Suppressor macrophage (primary cell): Measurements from ENCODE around the gene TPM1.
"Not testable (repeated sequence)": the region's sequence is repeated elsewhere in the genome, so short reads cannot be mapped to it uniquely, and the experiment has no call there.

Source experiments
- DNase-seq, 4 experiments: peaks; one replicate each; pipeline ENCODE4 v3.0.0-alpha.2; 2020 to 2022
- total RNA-seq, 17 experiments: gene quantifications; one replicate each; lab custom pipeline; 2026; ENCODE audit warnings: mixed read lengths in 6 of 17, inconsistent platforms in 3 of 17; lab: John Stamatoyannopoulos, UW

Gene TPM1
- total RNA-seq = 8.1 to 26.6 (median 16.7) reads per million in 17 experiments

DNA sequence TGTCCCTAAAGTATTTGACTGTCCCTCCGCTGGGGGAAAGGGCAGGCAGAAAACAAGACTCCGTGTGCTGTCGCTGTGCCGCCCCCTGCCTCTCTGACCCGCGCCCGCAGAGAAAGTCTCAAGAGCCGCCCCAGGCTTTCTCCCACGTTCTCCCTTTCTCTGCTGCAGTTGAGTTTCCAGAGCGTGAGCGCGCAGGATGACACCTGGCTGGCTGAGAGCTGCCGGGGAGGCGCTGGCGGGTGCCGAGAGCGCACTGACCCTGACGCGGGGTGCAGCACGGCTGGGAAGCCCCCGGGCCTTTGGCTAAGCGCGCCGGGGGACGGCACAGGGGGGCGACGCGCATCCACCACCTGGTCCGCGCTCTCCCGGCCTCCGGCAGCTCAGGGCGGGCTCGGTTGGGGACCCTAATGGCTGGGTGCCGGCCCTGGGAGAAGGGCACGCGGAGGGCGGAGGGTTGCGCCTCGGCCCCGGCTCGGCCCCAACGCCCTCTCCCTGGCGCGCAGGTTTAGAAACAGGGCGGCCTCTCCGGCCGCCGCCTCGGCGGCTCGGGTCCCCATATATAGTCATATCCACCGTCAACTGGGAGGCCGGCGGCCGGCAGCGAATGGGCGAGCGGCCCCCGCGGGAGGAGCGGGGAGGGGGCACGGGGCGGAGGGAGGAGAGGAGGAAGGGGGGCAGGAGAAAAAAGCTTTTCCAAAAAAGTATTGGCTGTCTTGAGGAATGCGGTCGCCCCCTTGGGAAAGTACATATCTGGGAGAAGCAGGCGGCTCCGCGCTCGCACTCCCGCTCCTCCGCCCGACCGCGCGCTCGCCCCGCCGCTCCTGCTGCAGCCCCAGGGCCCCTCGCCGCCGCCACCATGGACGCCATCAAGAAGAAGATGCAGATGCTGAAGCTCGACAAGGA lies at the start of gene TPM1:
Gene TPM1 (plus strand): TSS at position 774 of the 903 bp plus-strand sequence. CDS start 83 bp downstream, at position 857.
- peak in 2 of 4 experiments; percentile 13 to 34 for DNase-seq

DNA sequence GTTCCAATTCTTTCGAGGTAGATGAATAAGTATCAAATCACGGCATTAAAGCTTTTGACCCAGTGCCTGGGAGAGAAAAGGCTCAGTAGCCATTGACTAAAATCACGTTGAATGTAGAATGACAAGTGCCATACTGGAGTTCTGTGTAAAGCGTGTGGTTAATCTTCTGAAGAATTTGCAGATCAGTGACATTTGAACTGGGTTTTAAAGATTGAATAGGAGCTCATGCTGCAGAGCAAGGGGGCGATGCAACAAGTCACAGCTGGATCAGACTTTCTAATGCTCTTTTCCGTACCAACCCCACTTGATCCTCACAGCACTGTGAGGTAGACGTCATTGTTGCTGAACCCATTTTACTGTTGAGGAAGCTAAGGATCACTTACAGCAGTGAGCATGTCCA lies 49.5 kb upstream of the TPM1 start:
- no peak for DNase-seq

DNA sequence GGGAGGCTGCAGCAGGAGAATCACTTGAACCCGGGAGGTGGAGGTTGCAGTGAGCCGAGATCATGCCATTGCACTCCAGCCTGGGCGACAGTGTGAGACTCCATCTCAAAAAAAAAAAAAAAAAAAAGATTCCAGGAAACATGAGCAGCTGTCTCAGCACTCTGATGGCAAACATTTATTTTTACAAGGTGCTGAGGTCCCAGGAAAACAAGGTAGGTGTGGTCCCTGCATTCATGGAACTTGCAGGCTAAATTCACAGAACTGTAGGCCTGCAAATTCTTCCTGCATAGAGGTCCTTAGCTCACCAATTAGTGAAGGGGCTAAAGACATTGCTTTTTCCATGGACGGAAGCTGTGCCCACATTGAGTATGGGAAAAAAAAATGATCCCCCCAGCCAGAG lies 48.9 kb upstream of the TPM1 start:
- not testable (repeated sequence) for DNase-seq

DNA sequence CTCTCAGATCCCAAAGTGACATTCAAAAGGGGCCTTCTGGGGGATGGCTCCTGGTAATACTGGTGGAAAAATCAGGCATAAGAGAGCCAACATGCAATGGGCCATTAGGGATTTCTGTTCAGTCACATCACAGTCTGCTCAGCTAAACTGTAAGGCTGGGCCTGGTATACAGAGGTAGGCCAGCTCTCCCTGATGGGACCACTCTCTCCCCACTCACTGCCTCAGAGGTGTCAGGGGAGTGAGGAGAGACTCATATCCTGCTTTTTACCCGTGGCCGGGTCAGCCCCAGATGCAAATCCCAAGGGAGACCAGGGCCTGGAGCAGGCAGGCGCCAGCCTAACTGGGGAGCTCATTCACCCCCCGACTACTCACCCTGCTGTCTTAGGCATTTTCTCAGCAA lies 48.1 kb upstream of the TPM1 start:
- no peak for DNase-seq

DNA sequence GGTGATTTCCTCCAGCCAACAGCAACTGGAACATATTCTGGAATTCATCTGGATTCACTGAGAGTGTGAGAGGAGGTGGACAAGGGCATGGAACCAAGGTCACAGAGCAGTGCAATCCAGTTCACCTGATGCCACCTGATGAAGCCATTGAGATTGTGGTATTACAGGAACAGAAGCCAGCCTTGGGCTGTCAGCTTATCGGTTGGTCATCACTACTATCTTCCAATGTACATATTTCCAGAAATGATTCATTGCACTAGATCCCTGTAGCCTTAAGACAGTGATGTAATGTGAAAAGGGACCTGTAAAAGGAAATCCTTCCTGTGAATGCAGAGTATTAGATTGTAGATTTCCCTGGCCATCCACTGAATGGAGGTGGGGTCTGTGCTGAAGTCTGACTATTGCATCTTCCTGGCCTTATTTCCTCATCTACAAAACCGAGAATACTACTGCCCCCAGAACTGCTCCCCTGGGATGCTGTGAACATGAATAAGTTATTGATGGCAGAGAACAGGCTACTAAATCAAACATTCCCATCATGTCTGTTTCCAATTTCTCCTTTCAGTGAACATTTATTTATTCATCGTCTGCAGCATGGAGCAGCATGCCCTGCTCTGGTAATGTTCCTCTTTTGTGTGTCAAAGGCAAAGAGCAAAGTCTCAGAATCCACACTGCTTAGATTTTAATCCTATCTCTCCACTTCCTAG lies 47.4 kb upstream of the TPM1 start:
- DNase-seq = no peak

DNA sequence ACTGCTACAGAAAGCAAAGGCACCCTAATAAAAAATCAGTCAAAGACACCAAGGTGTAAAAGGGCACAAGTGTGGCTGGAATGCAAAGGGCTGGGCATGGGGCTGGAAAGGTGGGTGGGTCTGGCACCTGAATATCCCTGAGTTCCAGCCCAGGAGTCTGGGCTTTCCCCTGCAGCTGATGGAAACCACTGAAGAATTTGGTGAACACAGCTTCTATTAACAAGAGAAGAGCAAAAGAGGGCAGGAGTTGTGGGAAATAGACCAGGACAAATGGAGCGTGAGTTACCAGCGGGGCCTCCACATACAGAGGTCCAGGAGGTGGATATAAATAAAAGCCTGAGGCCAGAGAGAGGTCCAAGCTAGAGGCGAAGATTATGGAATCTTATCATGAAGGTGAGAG lies 45.1 kb upstream of the TPM1 start:
- no peak for DNase-seq

DNA sequence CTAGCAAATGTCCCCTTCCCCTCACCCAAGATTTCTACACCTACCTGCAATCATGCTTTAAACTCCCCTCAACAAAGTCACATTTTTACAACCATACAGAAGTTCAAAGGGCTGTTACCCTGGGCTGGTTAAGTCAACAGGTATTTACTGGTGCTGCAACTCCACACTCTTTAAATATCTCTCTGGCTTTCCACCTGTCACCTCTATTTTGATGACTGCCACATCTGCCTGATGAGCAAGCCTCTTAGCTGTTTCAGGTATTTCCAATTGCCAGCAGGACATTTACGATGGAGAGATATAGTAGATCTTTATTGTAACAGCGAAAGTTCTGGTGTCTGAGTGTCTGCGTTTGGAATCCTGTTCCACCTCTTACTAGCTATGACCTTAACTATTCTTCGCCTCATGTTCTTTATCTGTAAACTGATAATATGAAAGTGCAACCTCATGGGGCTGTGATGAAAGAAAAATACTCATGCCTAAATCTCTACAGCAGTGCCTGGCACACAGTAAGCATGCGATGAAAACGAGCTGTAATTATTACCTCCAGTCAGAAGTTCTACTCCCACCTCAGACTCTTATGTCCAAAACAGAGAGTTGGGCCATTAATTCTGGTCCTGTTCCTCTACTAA lies 44.2 kb upstream of the TPM1 start:
- DNase-seq = no peak

DNA sequence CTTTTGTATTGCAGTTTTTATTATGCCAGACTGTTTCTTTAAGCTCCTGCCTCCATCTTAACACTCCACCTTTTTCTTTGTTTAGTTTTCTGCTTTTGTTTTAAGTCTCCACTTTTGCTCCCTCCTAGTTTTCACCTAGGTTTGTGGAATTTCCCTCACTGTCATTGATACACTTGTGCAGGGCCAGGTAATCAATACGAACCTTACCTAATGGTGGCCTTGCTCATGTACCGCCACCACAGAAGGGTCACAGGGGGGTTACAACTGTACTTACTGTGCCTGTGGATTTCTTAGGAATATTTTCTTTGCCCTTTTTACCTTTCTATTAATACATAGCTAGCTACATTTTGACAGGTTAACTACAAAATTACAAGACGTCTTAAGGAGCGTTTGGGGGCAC lies 43.4 kb upstream of the TPM1 start:
- DNase-seq = no peak

DNA sequence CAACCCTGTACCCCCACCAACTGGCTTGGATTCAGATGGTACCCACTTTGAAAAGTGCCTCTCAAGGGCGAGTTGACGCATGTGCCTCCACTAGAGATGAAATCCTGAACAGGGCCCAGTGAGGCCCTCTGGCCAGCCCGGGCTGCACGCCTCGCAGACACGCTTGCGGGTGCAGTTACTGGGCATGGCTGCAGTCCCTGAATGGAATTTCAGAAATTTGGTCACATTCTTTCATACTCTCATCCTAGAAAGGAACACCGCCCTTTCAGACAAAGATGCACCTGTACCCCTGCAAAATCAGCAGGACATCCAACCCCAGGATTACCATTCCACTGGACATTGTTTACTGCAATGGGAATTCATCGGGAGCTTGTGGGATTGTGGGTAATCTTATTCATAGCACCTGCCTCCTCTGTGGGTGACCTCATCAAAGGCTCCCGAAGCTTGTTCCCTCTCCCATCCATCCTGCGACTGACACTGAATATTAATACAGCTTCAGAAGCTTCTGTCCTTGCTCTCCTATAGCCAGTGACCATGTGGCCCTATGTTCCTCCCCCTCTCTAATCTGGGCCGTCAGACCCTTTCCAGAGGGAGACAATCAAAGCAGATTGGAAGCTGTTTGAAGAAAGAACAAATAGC lies 42.5 kb upstream of the TPM1 start:
- DNase-seq = no peak

DNA sequence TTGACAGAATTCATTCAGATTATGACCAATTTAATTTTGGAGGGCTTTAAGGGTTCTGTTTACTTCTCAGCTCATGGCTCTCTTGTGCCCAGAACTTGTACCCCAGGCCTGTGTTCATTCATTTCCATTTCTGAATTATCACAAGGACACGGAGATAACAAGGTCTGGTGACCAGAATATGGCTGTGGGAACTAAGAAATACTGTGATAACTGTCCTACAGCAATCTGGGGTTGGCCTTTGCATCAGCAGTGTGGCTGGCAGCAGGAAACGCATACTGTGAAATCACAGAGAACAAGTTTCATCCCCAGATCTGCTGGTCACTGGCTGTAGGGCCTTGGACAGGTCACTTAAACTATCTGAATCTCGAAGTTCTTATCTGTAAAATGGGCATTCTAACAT lies 41.8 kb upstream of the TPM1 start:
- no peak for DNase-seq

DNA sequence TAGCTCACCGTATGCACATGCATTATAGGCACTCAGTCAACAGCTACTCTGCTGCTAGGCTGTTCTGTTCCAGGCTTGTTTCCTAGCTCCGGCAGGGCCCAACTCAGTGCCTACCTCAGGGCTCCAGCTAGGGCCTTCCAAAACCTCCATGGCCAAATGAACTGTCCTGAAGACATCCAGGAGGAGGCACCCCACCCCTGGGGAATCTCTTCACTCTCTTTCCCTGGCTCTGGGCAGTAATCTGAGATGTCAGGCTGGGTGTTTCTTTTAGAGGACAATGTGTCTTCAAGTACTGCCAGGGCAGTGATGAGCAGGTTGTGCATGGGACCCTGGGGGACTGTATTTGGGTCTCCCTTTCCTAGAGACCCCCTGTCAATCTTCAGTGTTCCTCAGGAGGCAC lies 38.3 kb upstream of the TPM1 start:
- no peak for DNase-seq

DNA sequence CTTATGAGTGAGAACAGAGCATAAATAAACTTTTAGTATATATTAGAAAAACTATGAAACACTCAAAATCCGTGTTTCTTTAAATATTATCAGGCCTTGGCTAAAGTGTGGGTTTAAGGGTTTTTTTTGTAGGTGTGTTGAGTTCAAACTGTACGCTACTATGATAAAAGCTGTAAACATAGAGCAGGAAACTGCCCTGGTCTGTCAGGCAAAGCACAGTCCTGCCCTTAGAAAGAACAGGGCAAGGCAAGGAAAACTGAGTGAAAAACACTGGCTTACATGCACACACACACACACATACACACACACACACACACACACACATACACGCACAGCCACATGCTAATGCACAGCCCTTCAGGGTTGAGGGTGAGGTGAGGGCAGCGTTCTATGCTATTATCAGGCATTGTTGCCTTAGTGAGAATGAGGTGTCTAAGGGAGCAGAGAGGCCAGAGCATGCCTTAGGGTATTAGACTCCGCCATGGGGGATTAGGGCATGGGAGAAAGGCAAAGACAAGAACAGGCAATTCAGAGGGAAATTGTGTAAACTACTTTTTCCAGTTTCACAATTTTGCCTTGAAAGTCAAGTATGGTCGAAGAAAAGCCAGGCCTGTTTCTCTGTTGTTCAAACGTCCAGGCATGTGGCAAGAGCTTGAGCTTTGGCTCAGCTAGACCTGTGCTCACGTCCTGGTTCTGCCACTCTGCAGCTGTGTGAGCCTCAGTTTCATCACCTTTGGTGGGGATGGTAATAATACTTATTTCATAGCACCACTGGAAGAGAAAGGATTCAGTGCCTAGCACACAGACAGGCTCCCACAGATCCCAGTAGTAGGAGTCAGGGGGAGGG lies 36.3 kb upstream of the TPM1 start:
- no peak for DNase-seq

DNA sequence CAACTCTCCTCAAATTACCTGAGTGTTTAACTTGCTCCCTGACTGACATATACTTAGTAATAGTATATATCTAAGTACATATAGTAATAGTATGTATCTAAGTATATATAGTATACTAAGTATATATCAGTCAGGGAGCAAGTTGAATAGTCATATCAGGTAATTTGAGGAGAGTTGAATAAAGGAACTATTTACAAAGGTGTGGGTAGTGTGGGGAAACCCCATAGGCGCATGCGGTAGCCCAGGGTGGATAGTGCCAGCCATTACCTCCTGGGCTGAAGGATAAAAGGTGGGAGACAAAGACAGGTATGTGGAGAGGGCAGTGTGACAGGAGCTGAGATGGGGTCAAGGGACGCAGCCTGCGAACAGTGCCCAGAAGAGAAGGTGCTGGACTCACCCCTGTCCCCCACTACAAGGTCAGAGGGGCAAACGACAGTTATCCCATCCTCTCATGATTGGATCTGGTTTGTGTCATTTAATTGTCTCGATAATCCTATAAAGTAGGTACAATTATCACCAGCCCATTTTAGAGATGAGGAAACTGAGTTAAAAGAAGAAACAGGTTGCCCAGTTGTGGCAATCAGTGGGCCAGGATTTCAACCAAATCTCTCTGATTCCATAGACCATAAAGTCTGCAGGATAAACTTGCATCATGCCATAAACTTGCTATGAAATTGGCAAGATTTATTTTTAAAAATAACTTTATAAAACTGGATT lies 34.1 kb upstream of the TPM1 start:
- no peak for DNase-seq

DNA sequence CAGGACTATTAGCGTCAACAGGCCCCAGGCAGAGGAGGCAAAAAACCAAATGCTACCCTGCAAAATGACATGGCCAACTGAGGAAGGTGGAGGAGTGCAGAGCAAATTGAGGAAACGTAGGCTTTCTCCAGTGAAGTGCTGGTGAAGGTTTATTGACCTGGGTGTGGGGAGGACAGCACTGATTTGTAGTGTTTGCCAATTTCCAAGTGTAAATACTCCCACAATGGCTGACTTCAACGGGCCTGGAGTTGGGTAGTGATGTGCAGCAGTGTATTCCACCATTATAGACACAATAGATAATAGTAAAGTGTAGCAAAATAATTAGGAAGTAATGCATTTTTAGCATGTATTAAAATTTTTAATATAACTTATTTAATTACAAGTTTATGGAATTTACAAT lies 32.2 kb upstream of the TPM1 start:
- no peak for DNase-seq

DNA sequence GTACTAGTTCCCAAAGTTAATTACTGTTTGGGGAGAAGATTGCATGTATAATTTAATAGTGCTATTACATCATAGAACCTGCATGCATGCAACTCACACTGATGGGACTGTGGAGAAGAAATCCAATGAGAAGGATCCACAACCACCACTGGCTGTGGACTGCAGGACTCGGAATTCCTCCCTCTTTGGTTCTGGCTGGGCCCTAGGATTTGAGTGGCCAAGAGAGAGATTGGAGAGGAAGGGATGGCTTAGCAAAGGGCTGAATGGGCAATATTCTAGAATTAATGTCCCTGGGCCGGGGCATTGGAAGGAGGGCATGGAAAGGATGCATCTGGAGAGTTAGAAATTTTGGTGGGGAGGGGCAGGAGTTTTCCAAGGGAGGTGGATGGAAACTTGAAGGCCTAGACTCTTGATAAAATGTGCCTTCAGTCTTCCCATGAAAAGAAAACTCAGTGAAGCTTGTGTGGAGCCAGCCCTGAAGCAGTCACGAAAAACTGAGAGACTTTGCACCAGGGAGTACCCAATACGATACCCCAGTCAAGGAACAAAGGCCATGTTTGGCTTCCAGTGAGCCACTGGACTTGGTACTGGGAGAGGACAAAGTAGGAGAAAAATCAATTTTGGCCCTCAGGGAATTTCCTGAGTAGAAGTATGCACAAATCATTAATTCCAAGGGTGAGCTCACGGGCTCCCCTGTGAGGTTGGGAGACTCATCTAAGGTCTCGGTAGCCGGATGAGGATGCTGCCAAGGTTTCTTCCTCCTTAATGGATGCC lies 31.4 kb upstream of the TPM1 start:
- no peak for DNase-seq

DNA sequence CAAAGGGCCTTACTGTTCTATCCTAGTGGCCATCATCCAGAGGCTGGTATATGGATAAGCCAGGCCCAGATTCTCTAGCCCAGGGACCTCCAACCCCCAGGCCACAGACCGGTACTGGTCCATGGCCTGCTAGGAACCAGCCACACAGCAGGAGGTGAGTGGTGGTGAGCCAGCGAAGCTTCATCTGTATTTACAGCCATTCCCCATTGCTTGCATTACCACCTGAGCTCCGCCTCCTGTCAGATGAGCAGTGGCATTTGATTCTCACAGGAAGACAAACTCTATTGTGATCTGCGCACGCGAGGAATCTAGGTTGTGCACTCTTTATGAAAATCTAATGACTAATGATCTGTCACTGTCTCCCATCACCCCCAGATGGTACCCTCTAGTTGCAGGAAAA lies 30.1 kb upstream of the TPM1 start:
- DNase-seq = no peak

DNA sequence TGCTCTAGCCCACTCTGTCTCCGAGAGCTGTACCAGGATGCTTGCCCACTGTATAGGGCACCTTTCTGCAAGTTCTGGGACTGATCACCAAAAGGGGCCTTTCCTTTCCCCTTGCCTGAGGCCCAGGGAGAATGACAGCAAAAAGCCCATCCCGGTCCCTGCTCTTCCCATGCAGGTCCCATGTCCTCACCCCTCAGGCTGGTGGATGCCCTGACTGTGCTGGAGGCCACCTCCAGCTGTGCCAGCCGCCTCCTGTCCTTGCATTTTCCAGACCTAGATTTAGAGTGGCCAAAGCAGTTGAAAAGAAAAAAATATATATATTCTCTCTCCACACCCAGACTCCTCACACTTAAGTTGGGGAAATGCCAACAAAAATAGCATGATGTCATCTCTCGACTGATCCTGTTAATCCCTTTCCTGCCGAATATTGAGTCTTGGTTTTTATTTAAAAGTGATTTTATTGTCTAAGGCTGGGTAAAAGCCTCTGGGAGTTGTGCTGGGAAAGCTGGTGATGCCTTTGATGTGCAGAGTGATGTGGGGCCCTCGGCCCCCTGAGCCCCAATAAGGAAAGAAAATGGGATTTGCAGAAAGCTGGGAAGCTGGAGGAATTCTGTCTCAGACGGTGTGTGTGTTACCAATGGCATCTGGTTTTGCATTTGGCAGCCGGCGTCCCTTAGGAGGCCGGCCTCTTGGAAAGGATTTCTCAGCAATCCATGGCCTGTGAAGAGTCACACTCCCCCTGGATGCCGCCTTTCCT lies 29.3 kb upstream of the TPM1 start:
- DNase-seq = no peak

DNA sequence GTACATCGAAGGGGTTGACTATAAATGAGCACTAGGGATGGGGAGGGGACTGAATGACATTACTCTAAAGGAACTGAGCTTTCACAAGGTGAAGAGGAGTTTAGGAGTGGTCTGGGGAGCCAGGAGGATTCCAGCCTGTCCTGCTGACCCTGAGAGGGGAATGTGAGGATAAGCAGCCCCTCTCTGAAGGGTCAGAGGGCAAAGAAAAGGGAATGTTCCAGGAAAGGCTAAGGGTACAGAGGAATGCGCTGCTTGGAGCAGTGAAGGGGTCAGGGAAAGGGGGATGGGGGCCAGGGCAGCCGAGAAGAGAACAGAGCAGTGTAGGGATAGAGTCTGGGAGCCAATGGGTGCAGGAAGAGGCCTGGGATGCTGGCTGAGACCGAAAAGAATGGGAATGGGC lies 28.0 kb upstream of the TPM1 start:
- no peak for DNase-seq

DNA sequence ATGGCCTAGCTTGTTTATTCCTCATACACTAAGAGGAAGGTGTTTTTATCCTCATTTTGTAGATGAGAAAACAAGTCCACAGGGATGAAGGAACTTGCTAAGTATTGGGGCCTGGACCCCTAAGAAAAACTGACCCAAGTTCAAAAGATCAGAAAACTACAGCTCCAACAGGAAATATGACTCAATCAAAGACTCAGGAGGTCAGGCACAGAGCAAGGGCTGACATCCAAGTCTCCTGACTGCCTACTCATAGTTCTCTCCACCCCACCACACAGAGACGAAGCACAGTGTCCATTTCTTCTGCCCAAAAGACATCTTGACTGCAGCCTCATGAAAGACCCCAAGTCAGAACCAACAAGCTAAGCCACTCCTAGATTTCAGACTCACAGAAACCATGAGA lies 26.9 kb upstream of the TPM1 start:
- DNase-seq = peak; percentile 61 to 77 (median 72)

DNA sequence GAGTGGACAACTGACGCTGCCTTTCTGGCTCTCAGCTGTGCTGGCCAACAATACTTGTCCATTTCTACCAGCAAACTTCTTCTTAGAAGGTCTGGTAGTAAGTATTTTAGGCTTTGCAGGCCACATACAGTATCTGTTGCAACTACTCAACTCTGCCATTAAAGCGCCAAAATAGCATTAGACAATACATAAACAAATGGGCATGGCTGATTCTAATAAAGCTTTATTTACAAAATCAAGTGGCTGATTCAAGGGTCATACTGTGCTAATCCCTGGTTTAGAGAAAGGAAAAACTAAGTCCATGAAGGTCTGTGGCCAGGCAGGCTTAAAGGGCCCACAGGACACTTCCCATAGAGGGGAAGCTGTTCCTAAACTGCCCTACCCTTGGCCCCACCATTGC lies 26.3 kb upstream of the TPM1 start:
- no peak for DNase-seq
